ENCODE measurements around the gene TTC33. TPM values are rescaled to one million over a fixed set of nuclear protein-coding genes. Genes with fewer than 3 reads are reported as not detected.

Gene TTC33
- total and polyA plus RNA-seq, 2 donors (not counting 1 experiment from before 2014, with no cell fraction given): 2.1 to 15.8 TPM

DNA sequence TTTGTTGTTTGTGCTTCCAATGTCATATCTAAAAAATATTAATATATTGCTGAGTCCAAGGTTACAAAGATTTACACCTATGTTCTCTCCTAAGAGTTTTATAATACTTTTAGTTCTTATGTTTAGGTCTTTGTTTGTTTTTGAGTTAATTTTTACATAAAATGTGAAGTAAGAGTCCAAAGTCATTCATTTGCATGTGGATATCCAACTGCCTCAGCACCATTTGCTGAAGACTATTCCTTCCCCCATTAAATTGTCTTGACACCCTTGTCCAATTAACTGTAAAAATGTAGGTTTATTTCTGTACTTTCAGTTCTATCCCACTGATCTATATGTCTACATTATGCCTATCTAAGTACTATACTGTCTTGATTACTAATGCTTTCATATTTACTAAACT lies 35.7 kb downstream of the TTC33 start:
- no peak for ATAC-seq (ENCODE audit: low read depth)
- Histone ChIP-seq H3K4me2 (replicated peaks; ENCODE audit: low read depth, low read length, poor library complexity, severe bottlenecking) (no peak overlapping the region), H3K4me1 (ENCODE audit: control insufficient read depth in 2 of 2, insufficient read depth in 2 of 2, low read length in 2 of 2) (no peaks in the 10 kb centered on the region), H3K79me2 (ENCODE audit: control insufficient read depth, insufficient read depth, low read length) (no peaks in the 10 kb centered on the region), H3K4me3 (ENCODE audit: control extremely low read depth in 1 of 5, extremely low read depth in 1 of 5, insufficient read depth in 1 of 5, low read depth in 2 of 5, low read length in 4 of 5) (no peak overlapping the region), H2AFZ (ENCODE audit: insufficient read depth, low read depth, low read length, poor library complexity, severe bottlenecking) (no peak overlapping the region), H3K9me3 (ENCODE audit: control extremely low read depth in 1 of 3, control insufficient read depth in 2 of 3, insufficient read depth in 1 of 3, low read length in 2 of 3) (peaks cover 0 to 10% (median 3%) of the 10 kb centered on the region in 3 donors), H4K20me1 (ENCODE audit: control insufficient read depth, insufficient read depth, low read length, poor library complexity, severe bottlenecking) (no peaks in the 10 kb centered on the region), H3K36me3 (replicated peaks in 1 of 2; ENCODE audit: control extremely low read depth in 1 of 2, control insufficient read depth in 1 of 2, extremely low read depth in 1 of 2, insufficient read depth in 2 of 2, low read length in 1 of 2) (peaks cover 7 to 12% of the 10 kb centered on the region in 2 experiments), H3K9ac (ENCODE audit: low read length) (no peak overlapping the region), H3K27me3 (replicated peaks in 1 of 4; ENCODE audit: control extremely low read depth in 1 of 4, control insufficient read depth in 3 of 4, insufficient read depth in 4 of 4, low read length in 3 of 4) (no peaks in the 10 kb centered on the region), H3K27ac (ENCODE audit: low read length in 2 of 2) (no peak overlapping the region)
- DNase-seq: no peak
- CTCF ChIA-PET: no interaction called here
- Mint-ChIP-seq H3K9me3 (ENCODE audit: insufficient read depth) (no peaks in the 10 kb centered on the region), H3K4me1 (peaks cover 3% of the 10 kb centered on the region), H3K27me3 (no peaks in the 10 kb centered on the region), H3K27ac (no peak overlapping the region), H3K4me3 (no peak overlapping the region)
- intact Hi-C loops (cut with micrococcal nuclease): no loop called here
- no peak for TF ChIP-seq EZH2 (IDR thresholded peaks at IDR 0.05; ENCODE audit: borderline replicate concordance, insufficient read depth, low read depth, low read length, poor library complexity, severe bottlenecking)
- TF ChIP-seq, protein P1, sequence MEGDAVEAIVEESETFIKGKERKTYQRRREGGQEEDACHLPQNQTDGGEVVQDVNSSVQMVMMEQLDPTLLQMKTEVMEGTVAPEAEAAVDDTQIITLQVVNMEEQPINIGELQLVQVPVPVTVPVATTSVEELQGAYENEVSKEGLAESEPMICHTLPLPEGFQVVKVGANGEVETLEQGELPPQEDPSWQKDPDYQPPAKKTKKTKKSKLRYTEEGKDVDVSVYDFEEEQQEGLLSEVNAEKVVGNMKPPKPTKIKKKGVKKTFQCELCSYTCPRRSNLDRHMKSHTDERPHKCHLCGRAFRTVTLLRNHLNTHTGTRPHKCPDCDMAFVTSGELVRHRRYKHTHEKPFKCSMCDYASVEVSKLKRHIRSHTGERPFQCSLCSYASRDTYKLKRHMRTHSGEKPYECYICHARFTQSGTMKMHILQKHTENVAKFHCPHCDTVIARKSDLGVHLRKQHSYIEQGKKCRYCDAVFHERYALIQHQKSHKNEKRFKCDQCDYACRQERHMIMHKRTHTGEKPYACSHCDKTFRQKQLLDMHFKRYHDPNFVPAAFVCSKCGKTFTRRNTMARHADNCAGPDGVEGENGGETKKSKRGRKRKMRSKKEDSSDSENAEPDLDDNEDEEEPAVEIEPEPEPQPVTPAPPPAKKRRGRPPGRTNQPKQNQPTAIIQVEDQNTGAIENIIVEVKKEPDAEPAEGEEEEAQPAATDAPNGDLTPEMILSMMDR (IDR thresholded peaks at IDR 0.05): no peak
- POLR2A ChIA-PET: no interaction called here

GRCh38 chr5:40717281-40717680 lies 38.5 kb downstream of the TTC33 start:
- no peaks in the 10 kb centered on the region for H3K27me3 Mint-ChIP-seq
- no peaks in the 10 kb centered on the region for H3K9me3 Mint-ChIP-seq (ENCODE audit: insufficient read depth)
- ChIA-PET CTCF (interaction anchor here (0.7 to 0.9 kb wide), 2 partner anchors 16 to 1170 kb away, joined by 3 to 4 read pairs; no protein-coding TSS in a partner anchor), POLR2A (no interaction called here)
- TF ChIP-seq, protein P1 (IDR thresholded peaks at IDR 0.05): no peak
- no peak for TF ChIP-seq EZH2 (IDR thresholded peaks at IDR 0.05; ENCODE audit: borderline replicate concordance, insufficient read depth, low read depth, low read length, poor library complexity, severe bottlenecking)
- H3K4me3 Mint-ChIP-seq: no peak overlapping the region
- H3K4me2 ChIP-seq (replicated peaks; ENCODE audit: low read depth, low read length, poor library complexity, severe bottlenecking): no peak overlapping the region
- no peak overlapping the region for H3K27ac ChIP-seq (ENCODE audit: low read length in 2 of 2)
- H3K4me1 ChIP-seq (ENCODE audit: control insufficient read depth in 2 of 2, insufficient read depth in 2 of 2, low read length in 2 of 2): no peaks in the 10 kb centered on the region
- peaks cover 3% of the 10 kb centered on the region for H3K4me1 Mint-ChIP-seq
- DNase-seq: no peak
- H3K27ac Mint-ChIP-seq: no peak overlapping the region
- H2AFZ ChIP-seq (ENCODE audit: insufficient read depth, low read depth, low read length, poor library complexity, severe bottlenecking): no peak overlapping the region
- H3K9ac ChIP-seq (ENCODE audit: low read length): no peak overlapping the region
- H3K27me3 ChIP-seq (replicated peaks in 1 of 4; ENCODE audit: control extremely low read depth in 1 of 4, control insufficient read depth in 3 of 4, insufficient read depth in 4 of 4, low read length in 3 of 4): no peaks in the 10 kb centered on the region
- H3K36me3 ChIP-seq (replicated peaks in 1 of 2; ENCODE audit: control extremely low read depth in 1 of 2, control insufficient read depth in 1 of 2, extremely low read depth in 1 of 2, insufficient read depth in 2 of 2, low read length in 1 of 2): peaks cover 9 to 10% of the 10 kb centered on the region in 2 experiments
- no peaks in the 10 kb centered on the region for H3K79me2 ChIP-seq (ENCODE audit: control insufficient read depth, insufficient read depth, low read length)
- no peaks in the 10 kb centered on the region for H4K20me1 ChIP-seq (ENCODE audit: control insufficient read depth, insufficient read depth, low read length, poor library complexity, severe bottlenecking)
- intact Hi-C loops (cut with micrococcal nuclease): no loop called here
- no peak overlapping the region for H3K4me3 ChIP-seq (ENCODE audit: control extremely low read depth in 1 of 5, extremely low read depth in 1 of 5, insufficient read depth in 1 of 5, low read depth in 2 of 5, low read length in 4 of 5)
- ATAC-seq (ENCODE audit: low read depth): no peak
- H3K9me3 ChIP-seq (ENCODE audit: control extremely low read depth in 1 of 3, control insufficient read depth in 2 of 3, insufficient read depth in 1 of 3, low read length in 2 of 3): peaks cover 0 to 5% (median 3%) of the 10 kb centered on the region in 3 donors
